SK-N-SH treated with all-trans-retinoic acid at 6 μM for 48 hours (cell line): Measurements from ENCODE around the gene CSTA.

Experiments
- ARNTL ChIP-seq: fragments of 450-650 bp; formaldehyde crosslinking; IDR thresholded peaks from 2 replicates; pipeline ENCODE4 v1.5.0; 2020; ENCODE audit warnings: low read depth, mild to moderate bottlenecking, moderate library complexity, borderline replicate concordance
- BACH2 ChIP-seq: fragments of 250-450 bp; sonication (Bioruptor Pico); IDR thresholded peaks from 2 replicates; pipeline ENCODE4 v1.9.0; 2021; ENCODE audit warnings: mild to moderate bottlenecking, borderline replicate concordance
- CSDC2 ChIP-seq: fragments of 250-450 bp; sonication (Bioruptor Pico); IDR thresholded peaks from 2 replicates; pipeline ENCODE4 v1.5.0; 2020; ENCODE audit warnings: mild to moderate bottlenecking, moderate library complexity
- ISL1 ChIP-seq: fragments of 250-450 bp; sonication (Bioruptor Pico); IDR thresholded peaks from 2 replicates; pipeline ENCODE4 v2.1.2; 2022; ENCODE audit warnings: mild to moderate bottlenecking, moderate library complexity
- RARB ChIP-seq: fragments of 250-450 bp; sonication (Bioruptor Pico); IDR thresholded peaks from 2 replicates; pipeline ENCODE4 v1.8.0; 2021; ENCODE audit warnings: mild to moderate bottlenecking, moderate library complexity
- TOX ChIP-seq: fragments of 250-450 bp; sonication (Bioruptor Pico); IDR thresholded peaks from 2 replicates; pipeline ENCODE4 v1.8.0; 2021; ENCODE audit warnings: mild to moderate bottlenecking, moderate library complexity, borderline replicate concordance
- ZC3H10 ChIP-seq: fragments of 250-450 bp; sonication (Bioruptor Pico); IDR thresholded peaks from 2 replicates; pipeline ENCODE4 v1.5.1; 2021; ENCODE audit warnings: mild to moderate bottlenecking, moderate library complexity
- ZFP3 ChIP-seq: fragments of 250-450 bp; sonication (Bioruptor Pico); IDR thresholded peaks from 2 replicates; pipeline ENCODE4 v1.5.0; 2020; ENCODE audit warnings: mild to moderate bottlenecking, moderate library complexity
- ZFP30 ChIP-seq: fragments of 450-650 bp; formaldehyde crosslinking; IDR thresholded peaks from 2 replicates; pipeline ENCODE4 v1.5.0; 2022; ENCODE audit warnings: mild to moderate bottlenecking, moderate library complexity
- ZNF70 ChIP-seq: fragments of 450-650 bp; formaldehyde crosslinking; IDR thresholded peaks from 2 replicates; pipeline ENCODE4 v1.5.0; 2020; ENCODE audit warnings: mild to moderate bottlenecking, moderate library complexity
- ZNF8 ChIP-seq: fragments of 450-650 bp; formaldehyde crosslinking; IDR thresholded peaks from 2 replicates; pipeline ENCODE4 v1.5.0; 2020; ENCODE audit warnings: mild to moderate bottlenecking, moderate library complexity
- TF ChIP-seq, protein P1 (sequence below): fragments of 250-450 bp; sonication (Bioruptor Pico); IDR thresholded peaks from 2 replicates; pipeline ENCODE4 v1.5.0; 2020; ENCODE audit warnings: mild to moderate bottlenecking, moderate library complexity
- TF ChIP-seq, protein P2 (sequence below): fragments of 250-450 bp; sonication (Bioruptor Pico); IDR thresholded peaks from 2 replicates; pipeline ENCODE4 v1.8.0; 2020; ENCODE audit warnings: mild to moderate bottlenecking, moderate library complexity, borderline replicate concordance

DNA sequence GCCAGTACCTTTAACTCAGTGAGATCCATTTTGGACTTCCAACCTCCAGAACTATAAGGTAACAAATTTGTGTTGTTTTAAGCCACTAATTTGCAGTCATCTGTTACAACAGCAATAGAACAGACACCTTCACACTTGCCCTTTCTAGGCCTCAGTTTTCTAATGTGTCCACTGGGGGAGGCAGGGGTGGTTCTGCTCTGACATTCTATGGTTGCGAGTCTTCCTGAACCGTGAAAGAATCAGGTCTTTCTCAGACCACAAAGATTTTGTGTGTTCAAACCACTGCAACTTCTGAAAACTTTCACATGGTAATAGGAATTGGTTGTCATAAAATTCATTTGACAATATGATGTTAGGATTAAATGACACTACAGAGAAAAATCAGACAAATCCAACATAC, 26.8 kb upstream of the CSTA start:
- TF ChIP-seq, protein P1, sequence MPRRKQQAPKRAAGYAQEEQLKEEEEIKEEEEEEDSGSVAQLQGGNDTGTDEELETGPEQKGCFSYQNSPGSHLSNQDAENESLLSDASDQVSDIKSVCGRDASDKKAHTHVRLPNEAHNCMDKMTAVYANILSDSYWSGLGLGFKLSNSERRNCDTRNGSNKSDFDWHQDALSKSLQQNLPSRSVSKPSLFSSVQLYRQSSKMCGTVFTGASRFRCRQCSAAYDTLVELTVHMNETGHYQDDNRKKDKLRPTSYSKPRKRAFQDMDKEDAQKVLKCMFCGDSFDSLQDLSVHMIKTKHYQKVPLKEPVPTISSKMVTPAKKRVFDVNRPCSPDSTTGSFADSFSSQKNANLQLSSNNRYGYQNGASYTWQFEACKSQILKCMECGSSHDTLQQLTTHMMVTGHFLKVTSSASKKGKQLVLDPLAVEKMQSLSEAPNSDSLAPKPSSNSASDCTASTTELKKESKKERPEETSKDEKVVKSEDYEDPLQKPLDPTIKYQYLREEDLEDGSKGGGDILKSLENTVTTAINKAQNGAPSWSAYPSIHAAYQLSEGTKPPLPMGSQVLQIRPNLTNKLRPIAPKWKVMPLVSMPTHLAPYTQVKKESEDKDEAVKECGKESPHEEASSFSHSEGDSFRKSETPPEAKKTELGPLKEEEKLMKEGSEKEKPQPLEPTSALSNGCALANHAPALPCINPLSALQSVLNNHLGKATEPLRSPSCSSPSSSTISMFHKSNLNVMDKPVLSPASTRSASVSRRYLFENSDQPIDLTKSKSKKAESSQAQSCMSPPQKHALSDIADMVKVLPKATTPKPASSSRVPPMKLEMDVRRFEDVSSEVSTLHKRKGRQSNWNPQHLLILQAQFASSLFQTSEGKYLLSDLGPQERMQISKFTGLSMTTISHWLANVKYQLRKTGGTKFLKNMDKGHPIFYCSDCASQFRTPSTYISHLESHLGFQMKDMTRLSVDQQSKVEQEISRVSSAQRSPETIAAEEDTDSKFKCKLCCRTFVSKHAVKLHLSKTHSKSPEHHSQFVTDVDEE (CRISPR knock-in tag) = no peak
- TF ChIP-seq, protein P2, sequence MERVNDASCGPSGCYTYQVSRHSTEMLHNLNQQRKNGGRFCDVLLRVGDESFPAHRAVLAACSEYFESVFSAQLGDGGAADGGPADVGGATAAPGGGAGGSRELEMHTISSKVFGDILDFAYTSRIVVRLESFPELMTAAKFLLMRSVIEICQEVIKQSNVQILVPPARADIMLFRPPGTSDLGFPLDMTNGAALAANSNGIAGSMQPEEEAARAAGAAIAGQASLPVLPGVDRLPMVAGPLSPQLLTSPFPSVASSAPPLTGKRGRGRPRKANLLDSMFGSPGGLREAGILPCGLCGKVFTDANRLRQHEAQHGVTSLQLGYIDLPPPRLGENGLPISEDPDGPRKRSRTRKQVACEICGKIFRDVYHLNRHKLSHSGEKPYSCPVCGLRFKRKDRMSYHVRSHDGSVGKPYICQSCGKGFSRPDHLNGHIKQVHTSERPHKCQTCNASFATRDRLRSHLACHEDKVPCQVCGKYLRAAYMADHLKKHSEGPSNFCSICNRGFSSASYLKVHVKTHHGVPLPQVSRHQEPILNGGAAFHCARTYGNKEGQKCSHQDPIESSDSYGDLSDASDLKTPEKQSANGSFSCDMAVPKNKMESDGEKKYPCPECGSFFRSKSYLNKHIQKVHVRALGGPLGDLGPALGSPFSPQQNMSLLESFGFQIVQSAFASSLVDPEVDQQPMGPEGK (CRISPR knock-in tag) = no peak
- TF ChIP-seq CSDC2 (CRISPR knock-in tag) (no peak), ZFP30 (no peak), ZFP3 (CRISPR knock-in tag) (no peak), ZNF70 (no peak), RARB (CRISPR knock-in tag) (no peak), ISL1 (CRISPR knock-in tag) (no peak), BACH2 (CRISPR knock-in tag) (no peak), ZC3H10 (no peak), ZNF8 (CRISPR knock-in tag) (no peak), ARNTL (CRISPR knock-in tag) (no peak), TOX (CRISPR knock-in tag) (no peak)
